BE2C (cell line): ENCODE measurements around the gene YY1AP1.
"Not testable (repeated sequence)": the region's sequence is repeated elsewhere in the genome, so short reads cannot be mapped to it uniquely, and the experiment has no call there.

Experiments used
- DNase-seq: peaks from one replicate; pipeline ENCODE4 v3.0.0-alpha.2; 2020
- H3K27me3 ChIP-seq: fragments of 250-450 bp; sonication (Bioruptor Pico); 2 replicates; pipeline ENCODE4 v1.5.1; 2020; ENCODE audit warnings: mild to moderate bottlenecking
- H3K36me3 ChIP-seq: fragments of 250-450 bp; sonication (Bioruptor Pico); 2 replicates; pipeline ENCODE4 v1.5.1; 2020; ENCODE audit warnings: mild to moderate bottlenecking
- H3K4me1 ChIP-seq: fragments of 250-450 bp; sonication (Bioruptor Pico); 2 replicates; pipeline ENCODE4 v1.5.1; 2020
- H3K4me3 ChIP-seq: 2 replicates; pipeline ENCODE4 v1.5.1; 2011; ENCODE audit warnings: low read depth, low read length
- H3K9me3 ChIP-seq: fragments of 250-450 bp; sonication (Bioruptor Pico); 2 replicates; pipeline ENCODE4 v1.5.1; 2020
- CTCF ChIP-seq: IDR thresholded peaks from 2 replicates; pipeline ENCODE4 v1.5.1; 2012; ENCODE audit warnings: mild to moderate bottlenecking, low read depth, low read length

YY1AP1 gene

GRCh38 chr1:155640367-155640766 is 48.2 kb downstream of the YY1AP1 start:
- Histone ChIP-seq H3K36me3 (no peaks in the 10 kb centered on the region), H3K4me3 (no peak overlapping the region), H3K4me1 (no peaks in the 10 kb centered on the region), H3K27me3 (no peaks in the 10 kb centered on the region), H3K9me3 (peaks cover 5% of the 10 kb centered on the region)
- no peak for TF ChIP-seq CTCF
- DNase-seq: no peak

DNA sequence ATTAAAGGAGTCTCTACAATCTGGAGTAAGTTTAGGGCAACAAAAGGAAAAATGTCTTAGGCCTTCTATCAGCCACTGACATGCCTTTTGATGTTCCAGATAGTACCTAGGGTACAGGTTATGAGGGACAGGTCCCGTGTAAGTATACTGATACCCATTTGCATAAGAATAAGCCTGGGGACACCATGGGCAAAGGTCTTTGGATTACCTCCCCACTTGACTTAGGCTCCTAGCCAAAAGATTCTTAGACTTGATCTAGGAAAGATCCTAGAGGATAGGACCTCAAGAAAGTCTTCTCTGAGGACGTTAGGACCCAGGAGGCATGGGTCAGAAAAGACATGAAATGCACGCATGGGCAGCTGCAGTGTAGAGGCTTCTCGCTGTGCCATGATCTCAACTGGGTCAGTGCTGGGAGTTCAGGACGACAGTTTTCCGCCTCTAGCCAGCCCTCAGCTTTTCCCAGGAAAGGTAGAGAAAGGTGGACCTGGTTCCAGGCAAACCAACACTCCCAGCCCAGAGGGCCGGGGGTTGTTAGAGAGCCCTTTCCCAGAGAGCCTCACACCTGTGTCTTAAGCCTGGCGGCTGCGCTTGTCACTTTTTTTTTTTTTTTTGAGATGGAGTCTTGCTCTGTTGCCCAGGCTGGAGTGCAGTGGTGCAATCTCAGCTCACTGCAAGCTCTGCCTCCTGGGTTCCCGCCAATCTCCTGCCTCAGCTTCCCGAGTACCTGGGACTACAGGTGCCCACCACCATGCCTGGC is 52.0 kb downstream of the YY1AP1 start:
- no peaks in the 10 kb centered on the region for H3K9me3 ChIP-seq
- no peak for TF ChIP-seq CTCF
- H3K36me3 ChIP-seq: no peaks in the 10 kb centered on the region
- no peaks in the 10 kb centered on the region for H3K4me1 ChIP-seq
- DNase-seq: no peak
- no peaks in the 10 kb centered on the region for H3K27me3 ChIP-seq
- no peak overlapping the region for H3K4me3 ChIP-seq

GRCh38 chr1:155626428-155626827 is 62.1 kb downstream of the YY1AP1 start:
- H3K27me3 ChIP-seq, H3K36me3 ChIP-seq, H3K9me3 ChIP-seq, H3K4me1 ChIP-seq, H3K4me3 ChIP-seq, DNase-seq: not testable (repeated sequence)

GRCh38 chr1:155623357-155623756 is 65.2 kb downstream of the YY1AP1 start:
- no peak for TF ChIP-seq CTCF
- no peak for DNase-seq
- Histone ChIP-seq H3K4me1 (no peaks in the 10 kb centered on the region), H3K27me3 (no peaks in the 10 kb centered on the region), H3K4me3 (no peak overlapping the region), H3K36me3 (no peaks in the 10 kb centered on the region), H3K9me3 (no peaks in the 10 kb centered on the region; the same call in 1 of the 2 replicates)

DNA sequence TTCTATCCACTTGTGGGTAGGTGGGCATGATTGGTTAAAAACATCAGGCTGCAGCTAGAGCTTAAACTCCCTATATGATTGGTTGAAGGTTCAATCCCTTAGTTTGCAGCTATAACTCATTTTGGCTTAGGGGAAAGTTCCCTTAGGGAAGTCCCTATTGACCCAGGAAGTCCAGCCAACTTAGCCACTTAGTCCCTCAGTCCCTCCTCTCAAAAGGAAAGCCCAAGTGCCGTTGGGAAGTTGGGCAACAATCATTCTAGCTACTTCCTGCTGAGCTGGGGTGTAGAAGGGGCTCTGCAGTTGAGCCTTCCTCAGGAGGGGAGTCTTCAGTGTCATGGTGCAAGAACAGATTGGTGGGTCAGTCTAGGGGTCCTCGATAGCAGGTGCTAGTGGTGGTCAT is 66.4 kb downstream of the YY1AP1 start:
- H3K36me3 ChIP-seq: no peaks in the 10 kb centered on the region
- H3K27me3 ChIP-seq: no peaks in the 10 kb centered on the region
- no peak for DNase-seq
- TF ChIP-seq CTCF: no peak
- no peaks in the 10 kb centered on the region for H3K4me1 ChIP-seq
- no peak overlapping the region for H3K4me3 ChIP-seq
- no peaks in the 10 kb centered on the region; the same call in 1 of the 2 replicates for H3K9me3 ChIP-seq

DNA sequence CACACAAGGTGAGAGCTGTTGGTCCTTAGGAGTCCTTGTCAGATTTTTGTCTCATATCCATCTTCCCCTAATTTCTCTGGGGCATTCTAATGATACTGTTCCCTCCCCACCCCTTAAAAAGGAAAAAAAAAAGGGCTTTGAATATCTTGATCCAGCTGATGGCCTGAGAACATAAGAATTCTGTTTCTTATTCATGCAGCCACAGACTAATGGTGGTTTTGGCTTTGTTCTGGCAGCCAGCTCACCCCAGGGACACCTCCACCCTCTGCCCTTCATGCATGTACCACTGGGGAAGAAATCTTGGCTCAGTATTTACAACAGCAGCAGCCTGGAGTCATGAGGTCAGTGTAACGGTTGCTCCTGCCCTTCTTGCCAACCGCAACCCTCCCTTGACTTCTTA is 75.3 kb downstream of the YY1AP1 start:
- not testable (repeated sequence) for H3K4me1 ChIP-seq, H3K9me3 ChIP-seq, H3K27me3 ChIP-seq, H3K36me3 ChIP-seq, H3K4me3 ChIP-seq, DNase-seq

GRCh38 chr1:155610257-155610647 is 78.3 kb downstream of the YY1AP1 start:
- not testable (repeated sequence) for H3K4me1 ChIP-seq, H3K27me3 ChIP-seq, H3K9me3 ChIP-seq, H3K36me3 ChIP-seq, DNase-seq
- H3K4me3 ChIP-seq: peak overlapping the region; percentile 59
